Epithelial cell of proximal tubule (primary cell): ENCODE data around the gene BAIAP3. TPM values are rescaled to one million over a fixed set of nuclear protein-coding genes. Genes with fewer than 3 reads are reported as not detected.
"Not testable (repeated sequence)": the region's sequence is repeated elsewhere in the genome, so short reads cannot be mapped to it uniquely, and the experiment has no call there.

Experiments used
- DNase-seq: peaks from one replicate; pipeline ENCODE4 v3.0.0-alpha.2; 2011; ENCODE audit warnings: low read depth
- H3K4me3 ChIP-seq: 2 replicates; pipeline ENCODE4 v1.5.1; 2011; ENCODE audit warnings: low read depth, mild to moderate bottlenecking, low read length
- CTCF ChIP-seq: conservative IDR thresholded peaks from 2 replicates; pipeline ENCODE4 v1.5.1; 2012; ENCODE audit warnings: low read depth, mild to moderate bottlenecking, low read length
- total RNA-seq: library from RNA; depleted of rRNA; stranded (reverse); fragments of >200 nt; gene quantifications from 2 replicates; pipeline ENCODE4 v1.2.3, GENCODE V29; 2015

Gene BAIAP3
- total RNA-seq, 1 donor from 2014 or later, result 3.9 TPM

GRCh38 chr16:1295465-1295864 is 38.0 kb upstream of the BAIAP3 start:
- no peak for DNase-seq

DNA sequence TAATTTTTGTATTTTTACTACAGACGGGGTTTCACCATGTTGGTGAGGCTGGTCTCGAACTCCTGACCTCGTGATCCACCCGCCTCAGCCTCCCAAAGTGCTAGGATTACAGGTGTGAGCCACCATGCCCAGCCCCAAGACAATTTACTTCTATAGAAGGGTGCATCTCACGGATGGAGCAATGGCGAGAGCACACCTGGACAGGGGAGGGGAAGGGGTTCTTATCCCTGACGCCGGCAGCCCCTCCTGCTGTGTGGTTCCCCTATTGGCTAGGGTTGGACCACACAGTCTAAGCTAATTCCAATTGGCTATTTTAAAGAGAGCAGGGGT is 36.8 kb upstream of the BAIAP3 start:
- H3K4me3 ChIP-seq, DNase-seq: not testable (repeated sequence)

More at GRCh38 chr16:1295465-1295864, 38.0 kb upstream of the BAIAP3 start:
- no peak for TF ChIP-seq CTCF
- no peak overlapping the region for H3K4me3 ChIP-seq

GRCh38 chr16:1297018-1297696 is 36.3 kb upstream of the BAIAP3 start:
- peak; percentile 81 for DNase-seq
- no peak for TF ChIP-seq CTCF
- no peak overlapping the region for H3K4me3 ChIP-seq

- no peak for DNase-seq
- no peak for TF ChIP-seq CTCF
- H3K4me3 ChIP-seq, result peak overlapping the region; percentile 53
Observed at GRCh38 chr16:1298406-1298805, 35.0 kb upstream of the BAIAP3 start.

- H3K4me3 ChIP-seq, result peak overlapping the region; percentile 53
- no peak for TF ChIP-seq CTCF
- DNase-seq, result no peak
Observed at GRCh38 chr16:1299012-1299867, 34.2 kb upstream of the BAIAP3 start.

- DNase-seq, result no peak
- no peak for TF ChIP-seq CTCF
- peak overlapping the region; percentile 53 for H3K4me3 ChIP-seq
Observed at GRCh38 chr16:1299868-1300203, 33.6 kb upstream of the BAIAP3 start.

DNA sequence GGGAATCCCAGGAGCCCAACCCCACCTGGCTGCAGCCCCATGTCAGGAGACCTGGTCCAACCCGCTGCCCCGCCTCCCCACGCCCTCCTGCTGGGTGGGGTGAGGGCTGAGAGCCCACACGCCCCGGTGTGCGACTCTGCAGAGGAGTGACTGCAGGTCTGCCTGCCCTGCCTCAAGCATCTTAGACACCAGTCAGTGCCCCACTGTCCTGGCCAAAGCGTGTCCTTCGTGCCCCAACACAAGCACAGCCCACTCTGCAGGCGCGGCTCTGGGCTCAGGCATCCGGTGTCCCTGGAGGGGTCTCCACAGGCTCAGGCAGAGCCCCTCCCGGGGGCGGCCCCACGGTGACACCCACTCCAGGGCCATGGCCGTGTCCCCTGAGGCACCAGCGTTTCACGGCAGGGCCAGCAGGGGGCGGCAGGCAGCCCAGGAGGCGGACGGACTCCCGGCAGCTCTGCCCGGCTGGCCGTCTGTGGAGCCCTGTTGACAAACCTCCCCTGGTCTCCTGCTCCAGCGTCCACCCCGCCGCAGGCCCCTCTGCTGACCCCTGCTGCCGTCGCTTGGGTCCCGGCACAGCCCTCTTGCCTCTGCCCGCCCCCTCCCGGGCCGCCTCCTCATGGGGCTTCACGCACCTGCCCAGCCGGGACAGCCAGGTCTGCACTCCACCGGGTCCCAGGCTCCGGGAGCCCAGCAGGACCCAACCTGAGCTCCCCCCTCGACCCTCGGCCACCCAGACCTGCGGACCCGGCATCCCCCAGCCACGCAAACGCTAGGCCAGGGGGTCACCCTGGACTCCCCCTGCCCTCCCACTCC is 32.6 kb upstream of the BAIAP3 start:
- no peak for DNase-seq
- H3K4me3 ChIP-seq, result peak overlapping the region; percentile 42
- TF ChIP-seq CTCF, result peak; percentile 72
